Stimulated activated CD4-positive, alpha-beta T cell treated with anti-CD3 and anti-CD28 coated beads, Interleukin-1b, Interleukin-23, amount 100 ng/mL, for 24 hours (primary cell): Measurements from ENCODE around the gene VASN.
"Not testable (repeated sequence)": the region's sequence is repeated elsewhere in the genome, so short reads cannot be mapped to it uniquely, and the experiment has no call there.

Source experiments
- DNase-seq, 4 experiments: peaks; one replicate each; pipeline ENCODE4 v3.0.0-alpha.2; 2020; ENCODE audit warnings: low read depth in 4 of 4, low spot score in 1 of 4

The VASN gene

DNA sequence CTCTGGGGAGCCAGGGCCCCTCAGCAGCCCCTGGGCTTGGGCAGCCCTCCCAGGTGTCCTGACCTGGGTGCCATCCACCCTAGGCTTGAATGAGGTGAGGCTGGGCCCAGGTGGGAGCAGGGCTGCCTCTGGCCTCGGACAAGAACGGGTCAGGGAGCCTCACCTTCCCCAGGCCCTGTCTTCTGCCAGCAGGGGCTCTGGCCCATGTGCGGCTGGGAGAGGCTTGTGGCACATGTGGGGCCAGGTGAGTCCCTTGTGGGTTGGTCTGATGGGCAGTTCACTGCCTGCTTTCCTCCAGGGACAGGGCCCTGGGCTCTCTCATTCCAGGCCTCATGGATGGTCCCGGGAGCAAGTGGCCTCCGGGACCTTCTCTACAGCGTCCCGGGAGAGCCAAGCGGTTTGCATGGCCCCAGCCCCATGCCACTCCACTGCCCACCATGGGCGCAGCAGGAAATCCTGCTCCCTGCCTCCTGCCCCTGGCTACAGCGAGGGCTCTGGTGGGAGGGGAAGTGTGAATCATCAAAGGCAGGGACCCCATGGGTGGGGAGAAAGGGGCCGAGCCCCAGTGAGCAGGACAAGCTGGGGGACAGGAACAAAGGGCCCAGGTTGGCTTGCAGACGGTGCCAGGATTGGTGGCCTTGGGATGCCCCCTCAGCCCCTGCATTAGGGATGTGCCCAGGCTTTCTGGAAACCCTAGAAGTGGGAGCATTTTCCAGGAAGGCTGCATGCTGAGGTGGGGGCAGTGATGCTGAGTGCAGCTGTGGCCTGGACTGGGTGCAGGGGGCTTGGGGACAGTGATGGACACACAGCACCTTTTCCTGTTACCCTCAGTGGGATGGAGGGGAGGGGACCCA is 12.2 kb downstream of the VASN start:
- DNase-seq: no peak

DNA sequence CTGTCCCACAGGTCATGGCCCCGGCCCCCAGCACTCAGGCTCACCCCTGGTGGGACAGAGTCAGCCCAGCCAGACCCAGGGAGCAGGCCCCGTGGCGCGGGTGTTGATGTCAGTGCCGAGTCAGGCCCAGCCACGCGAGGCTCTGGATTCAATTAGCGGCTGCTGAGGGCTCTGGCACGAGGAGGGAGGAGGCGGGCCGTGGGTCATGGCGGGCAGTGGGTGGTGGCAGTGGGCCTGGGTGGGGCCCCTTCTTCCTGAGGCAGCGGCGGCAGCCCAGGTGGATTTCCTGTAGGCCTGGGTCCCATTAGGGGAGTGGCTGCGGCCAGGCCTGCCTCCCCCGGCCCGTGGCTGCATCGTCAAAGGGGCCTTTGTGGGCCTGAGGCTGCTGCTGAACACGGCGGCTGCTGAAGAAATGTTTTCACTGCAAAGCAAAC is 12.9 kb downstream of the VASN start:
- DNase-seq: no peak

DNA sequence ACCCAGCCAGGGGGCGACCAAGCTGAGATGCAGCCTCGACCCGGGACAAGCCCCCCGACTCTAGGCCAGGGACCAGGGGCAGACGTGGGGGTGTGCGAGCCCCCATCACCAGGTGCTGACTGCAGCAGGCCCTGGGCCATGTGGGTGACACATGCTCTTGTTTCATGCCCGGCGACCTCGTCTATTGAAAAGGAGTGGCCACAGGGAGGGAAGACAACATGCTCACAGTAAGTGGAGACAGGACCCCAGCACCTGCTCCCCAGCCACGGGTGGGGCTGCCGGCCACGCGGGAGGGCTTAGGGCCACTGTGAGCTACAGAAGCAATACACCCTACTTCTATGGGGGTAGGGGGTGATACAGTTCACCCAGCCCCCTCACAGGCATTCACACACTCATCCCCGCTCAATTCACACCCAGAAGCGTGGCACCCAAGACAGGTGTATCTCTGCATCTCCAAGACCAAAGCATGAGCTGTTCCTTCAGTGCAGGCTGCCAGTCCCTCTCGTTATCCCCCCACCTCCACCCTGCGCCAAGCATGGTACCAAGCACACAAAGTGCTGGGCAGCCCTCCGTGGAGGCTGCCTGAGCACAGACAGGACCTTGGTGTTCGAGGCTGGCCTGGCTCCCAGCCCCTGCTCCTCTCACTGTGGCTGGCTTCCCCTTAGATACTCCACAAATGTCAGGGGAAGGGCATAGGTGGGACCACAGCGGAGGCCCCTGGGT is 13.6 kb downstream of the VASN start:
- DNase-seq: no peak

DNA sequence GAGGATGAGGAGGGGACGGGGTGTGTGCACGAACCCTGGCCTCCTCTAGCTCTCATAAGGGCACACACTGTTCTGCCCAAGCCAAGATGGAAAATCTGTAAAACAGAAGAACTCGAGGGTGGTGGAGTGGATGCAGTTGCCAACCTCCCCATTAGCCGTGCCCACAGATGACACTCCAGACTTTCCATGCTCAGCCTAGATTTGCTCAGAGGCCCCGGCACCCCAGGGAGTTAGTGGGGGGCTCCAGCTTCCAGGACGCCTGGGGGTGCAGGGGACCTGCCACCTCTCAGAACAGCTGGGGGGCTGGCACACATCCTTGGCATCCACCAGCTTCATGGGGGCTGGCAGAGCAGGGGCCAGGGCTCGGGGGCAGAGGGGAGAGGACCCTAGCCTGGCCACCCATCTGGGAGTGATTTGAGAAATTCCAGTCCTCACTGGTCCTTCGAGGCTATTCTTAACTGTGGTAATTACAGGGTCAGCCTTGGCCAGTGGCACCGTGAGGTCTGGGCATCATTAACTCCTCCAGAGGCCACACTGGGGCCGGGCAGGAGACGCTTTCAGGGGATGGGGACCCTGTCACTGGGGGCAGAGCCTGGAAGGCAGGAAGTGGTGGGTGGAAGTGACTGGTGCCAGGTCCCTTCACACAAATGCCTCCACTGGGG is 14.3 kb downstream of the VASN start:
- DNase-seq: no peak

GRCh38 chr16:4386451-4386805 is 14.8 kb downstream of the VASN start:
- DNase-seq: no peak

GRCh38 chr16:4386951-4387565 is 15.4 kb downstream of the VASN start:
- DNase-seq: no peak

GRCh38 chr16:4387781-4388180 is 16.1 kb downstream of the VASN start:
- DNase-seq: no peak

- no peak for DNase-seq
Observed at GRCh38 chr16:4388271-4389021, 16.8 kb downstream of the VASN start.

- DNase-seq: no peak
Observed at GRCh38 chr16:4389051-4389955, 17.7 kb downstream of the VASN start.

GRCh38 chr16:4390266-4391260 is 18.9 kb downstream of the VASN start:
- DNase-seq: no peak

DNA sequence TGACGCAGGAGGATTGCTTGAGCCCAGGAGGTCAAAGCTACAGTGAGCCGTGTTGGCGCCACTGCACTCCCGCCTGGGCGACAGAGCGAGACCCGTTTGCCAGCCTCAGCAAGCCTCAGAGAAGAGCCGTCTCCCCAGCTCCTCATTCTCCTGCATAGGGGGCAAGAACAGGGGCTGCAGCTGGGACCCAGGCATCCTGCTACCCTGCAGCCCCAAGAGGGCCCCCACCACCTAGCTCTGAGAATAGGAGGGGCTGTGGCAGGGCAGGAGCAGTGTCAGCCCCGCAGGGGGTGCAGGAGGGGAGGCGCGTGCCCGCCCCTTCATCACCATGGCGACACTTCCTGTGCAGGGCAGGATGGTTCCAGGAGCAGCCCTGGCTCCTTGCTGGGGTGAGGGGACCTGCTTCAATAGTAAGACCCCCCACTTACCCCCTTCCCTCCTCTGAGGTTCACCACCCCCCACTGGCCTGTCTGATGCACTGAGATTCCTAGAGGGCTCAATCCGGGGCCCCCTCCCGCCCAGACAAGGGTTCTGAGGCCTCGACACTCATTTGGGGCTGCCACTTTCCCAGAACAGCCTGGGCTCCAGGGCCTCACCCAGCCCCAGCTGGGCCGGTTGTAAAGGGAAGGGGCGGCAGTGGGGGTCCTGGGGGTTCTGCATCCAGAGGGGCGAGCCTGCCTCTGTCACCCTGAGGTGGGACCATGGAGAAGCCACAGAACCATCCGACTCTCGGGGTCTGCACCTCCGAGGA is 20.2 kb downstream of the VASN start:
- no peak for DNase-seq

DNA sequence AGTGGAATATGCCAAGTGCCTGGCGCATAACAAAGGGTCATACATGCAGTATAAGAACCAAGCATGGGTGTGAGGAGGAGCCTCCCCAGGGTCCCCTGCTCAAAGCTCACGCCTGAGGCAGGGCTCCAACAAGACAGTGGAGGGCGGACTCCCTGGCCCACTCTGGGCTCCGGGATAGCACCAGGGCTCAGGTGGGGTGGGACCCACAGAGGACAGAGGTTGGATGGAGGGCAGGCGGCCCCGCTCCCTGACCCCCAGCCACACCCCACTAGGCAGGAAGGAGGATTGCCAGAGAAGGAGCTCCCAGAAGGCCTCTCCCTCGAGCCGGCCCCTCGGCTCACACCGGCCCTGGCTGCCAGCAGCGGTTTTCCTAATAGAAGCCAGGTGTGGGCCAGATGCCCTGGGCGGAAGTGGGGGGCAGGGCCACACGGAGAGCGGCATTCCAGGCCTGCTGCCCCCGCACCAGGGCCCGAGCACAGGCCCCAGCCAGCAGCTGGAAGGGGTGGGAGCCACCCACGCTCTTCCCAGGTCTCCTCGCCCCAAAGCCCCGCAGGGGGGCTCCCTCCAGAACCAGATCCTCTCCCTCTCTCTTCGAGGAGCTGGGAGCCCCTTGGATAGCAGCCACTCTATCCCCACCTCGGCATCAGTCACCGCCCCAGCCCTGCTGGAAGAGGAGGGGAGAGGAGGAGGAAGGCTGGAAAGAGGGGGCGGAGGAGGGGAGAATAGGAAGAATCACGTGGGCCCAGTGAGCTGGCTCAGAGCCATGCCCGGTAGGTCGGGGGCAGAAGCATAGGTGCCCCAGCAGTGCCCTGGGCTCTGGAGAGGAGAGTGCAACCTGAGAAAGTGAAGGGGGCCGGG is 21.0 kb downstream of the VASN start:
- no peak for DNase-seq

- no peak for DNase-seq
Observed at GRCh38 chr16:4393240-4393600, 21.6 kb downstream of the VASN start.

DNA sequence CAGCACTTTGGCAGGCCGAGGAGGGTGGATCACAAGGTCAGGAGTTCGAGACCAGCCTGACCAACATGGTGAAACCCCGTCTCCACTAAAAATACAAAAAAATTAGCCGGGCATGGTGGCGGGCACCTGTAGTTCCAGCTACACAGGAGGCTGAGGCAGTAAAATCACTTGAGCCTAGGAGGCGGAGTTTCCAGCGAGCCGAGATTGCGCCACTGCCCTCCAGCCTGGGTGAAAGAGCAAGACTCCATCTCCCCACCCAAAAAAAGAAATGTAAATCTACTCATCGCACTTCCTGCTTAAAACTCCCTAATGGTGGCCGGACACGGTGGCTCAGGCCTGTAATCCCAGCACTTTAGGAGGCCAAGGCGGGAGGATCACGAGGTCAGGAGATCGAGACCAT is 22.2 kb downstream of the VASN start:
- DNase-seq: not testable (repeated sequence)

DNA sequence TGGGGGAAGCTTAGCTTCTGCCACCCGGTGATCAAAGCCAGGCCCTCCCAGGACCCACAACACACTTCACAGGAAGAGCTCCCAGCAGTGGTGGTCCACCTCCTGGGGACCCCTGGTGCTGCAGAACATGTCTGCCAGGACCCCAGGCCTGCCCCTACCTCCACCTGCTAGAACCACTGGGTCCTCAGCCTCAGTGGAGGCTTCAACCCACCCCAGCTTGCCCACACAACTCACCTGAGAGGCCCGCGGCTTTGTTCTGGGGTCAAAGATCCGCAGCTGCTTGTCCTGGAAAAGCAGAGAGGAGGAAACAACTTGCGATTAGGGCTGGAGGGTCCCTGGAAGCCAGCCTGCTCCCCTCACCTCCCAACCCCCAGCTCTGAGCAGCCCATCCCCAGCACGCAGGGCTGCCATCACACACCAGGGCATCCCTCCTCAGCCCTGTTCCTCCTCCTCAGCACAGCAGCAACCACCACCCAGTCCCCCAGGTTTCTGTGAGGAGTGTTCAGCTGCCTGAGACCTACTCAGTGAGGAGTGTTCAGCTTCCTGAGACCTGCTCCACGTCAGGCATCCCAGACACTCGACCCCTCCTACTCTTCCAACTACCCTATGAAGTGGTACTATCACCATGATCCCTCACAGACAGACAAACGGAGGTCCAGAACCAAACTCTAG is 23.5 kb downstream of the VASN start:
- DNase-seq: no peak

DNA sequence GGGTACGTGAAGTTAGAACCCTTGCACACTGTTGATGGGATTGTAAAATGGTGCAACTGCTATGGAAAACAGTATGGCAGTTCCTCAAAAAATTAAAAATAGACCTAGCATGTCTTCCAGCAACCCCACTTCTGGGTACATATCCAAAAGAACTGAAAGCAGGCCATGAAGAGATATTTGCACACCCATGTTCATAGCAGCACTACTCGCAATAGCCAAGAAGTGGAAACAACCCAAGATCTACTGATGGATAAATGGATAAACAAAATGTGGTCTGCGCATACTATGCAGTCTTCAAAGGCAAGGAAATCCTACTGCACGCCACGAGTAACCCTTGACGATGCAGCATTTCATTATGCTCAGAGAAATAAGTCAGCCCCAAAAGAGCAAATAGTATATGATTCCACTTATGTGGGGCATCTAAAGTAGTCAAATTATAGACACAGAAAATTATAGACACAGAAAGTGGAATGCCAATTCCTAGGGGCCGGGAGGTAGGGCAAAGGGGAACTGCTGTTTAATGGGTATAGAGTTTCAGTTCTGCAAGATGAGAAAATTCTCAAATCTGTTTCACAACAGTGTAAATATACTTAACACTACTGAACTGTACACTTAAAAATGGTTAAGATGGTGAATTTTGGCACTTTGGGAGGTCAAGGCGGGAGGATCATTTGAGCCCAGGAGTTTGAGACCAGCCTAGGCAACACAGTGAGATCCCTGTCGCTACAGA is 27.5 kb downstream of the VASN start:
- DNase-seq: no peak
